Hepatic stellate cell (primary cell): Measurements from ENCODE around the gene IL16.
"Not testable (repeated sequence)": the region's sequence is repeated elsewhere in the genome, so short reads cannot be mapped to it uniquely, and the experiment has no call there.

Experiments used
- DNase-seq: peaks from one replicate; pipeline ENCODE4 v3.0.0; 2011; ENCODE audit warnings: low spot score

The IL16 gene

DNA sequence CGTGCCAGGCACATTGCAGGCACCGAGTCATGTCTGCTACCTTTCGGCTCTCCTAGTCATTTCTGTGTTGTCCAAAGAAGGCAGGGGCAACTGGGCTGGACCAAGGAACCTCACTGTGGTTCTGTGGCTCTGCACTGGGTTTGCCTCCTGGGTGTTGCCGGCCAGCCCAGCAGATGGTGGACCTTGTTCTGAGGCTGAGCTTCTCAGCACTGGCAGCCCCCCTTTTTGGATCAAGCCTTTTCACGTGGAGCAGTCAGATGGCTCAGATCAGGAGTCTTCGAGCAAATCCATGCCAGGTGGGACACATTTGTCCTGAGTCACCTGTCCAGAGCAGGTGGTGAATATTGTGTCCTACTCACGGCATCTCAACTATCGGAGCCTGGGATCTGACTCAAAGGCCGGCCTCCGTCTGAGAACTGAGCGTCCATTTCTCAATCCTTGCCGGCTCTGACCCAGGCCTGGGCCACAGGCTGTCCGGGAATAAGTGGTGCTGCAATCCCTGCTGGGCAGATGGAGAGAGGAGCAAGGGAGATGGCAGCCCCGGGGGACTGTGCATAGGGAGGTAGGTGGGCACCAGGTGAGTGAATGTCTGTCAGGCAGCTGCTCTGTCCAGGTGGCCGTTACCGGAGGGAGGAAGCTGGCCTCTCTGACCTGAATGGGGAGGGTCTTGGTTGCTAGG, at the start of gene IL16:
Gene IL16, plus strand, starts transcription at position 304 of the 679 bp plus-strand sequence. CDS start 28,521 bp downstream, outside the sequence.
- no peak for DNase-seq

DNA sequence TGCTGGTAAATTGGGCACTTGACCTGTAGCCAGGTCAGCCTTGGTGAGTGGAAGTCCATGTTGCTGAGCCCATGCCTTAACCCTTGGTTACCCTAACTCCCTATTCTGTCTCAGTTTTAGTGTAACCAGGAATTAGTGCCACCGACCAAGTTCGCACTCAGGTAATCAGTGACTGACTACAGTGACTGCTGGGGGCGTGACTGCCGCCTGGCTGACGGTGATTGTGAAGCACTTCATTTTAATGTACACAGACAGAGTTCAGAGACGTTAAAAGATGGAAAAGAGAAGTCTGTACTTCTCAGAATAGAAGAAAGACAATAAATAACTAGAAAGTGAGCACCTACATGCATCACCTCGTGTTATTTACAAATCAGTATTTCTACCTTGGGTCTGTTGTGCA, 45.3 kb upstream of the IL16 start:
- no peak for DNase-seq

DNA sequence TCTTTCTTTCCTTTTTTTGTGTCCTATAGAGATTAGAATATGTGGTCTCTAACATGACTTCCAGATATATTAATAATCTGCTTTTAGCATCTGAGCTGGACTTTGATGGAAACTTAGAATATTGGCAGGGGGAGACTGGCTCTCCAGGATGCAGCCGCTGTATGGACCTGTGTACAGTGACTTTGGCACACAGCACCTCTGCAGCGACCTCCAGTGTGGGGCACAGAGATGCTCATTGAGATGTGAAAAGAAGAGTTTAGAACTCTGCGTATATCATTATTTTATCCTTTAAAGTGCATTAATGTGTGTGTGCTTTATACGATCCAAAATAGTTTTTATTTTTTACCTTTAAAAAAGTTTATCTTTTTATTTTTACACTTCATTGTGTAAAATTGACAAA, 44.3 kb upstream of the IL16 start:
- DNase-seq: no peak

DNA sequence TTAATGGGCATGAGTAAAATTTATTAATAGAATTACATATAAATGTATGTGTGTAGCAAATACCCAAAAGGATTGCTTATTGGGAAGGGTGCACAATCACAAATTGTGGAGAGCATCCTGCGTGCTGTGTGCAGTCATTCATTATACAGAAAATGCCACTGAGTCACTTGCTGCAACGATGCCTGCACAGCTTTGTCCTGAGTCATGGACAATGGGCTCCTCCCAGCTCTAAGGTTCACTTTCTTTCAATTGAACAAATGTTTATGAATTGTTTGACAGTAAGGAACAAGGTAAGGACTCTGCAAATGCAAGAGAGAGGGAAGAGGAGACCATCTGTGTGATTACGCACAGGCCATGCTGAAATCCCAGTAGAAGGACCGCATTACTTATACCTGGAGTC, 43.9 kb upstream of the IL16 start:
- DNase-seq: no peak

DNA sequence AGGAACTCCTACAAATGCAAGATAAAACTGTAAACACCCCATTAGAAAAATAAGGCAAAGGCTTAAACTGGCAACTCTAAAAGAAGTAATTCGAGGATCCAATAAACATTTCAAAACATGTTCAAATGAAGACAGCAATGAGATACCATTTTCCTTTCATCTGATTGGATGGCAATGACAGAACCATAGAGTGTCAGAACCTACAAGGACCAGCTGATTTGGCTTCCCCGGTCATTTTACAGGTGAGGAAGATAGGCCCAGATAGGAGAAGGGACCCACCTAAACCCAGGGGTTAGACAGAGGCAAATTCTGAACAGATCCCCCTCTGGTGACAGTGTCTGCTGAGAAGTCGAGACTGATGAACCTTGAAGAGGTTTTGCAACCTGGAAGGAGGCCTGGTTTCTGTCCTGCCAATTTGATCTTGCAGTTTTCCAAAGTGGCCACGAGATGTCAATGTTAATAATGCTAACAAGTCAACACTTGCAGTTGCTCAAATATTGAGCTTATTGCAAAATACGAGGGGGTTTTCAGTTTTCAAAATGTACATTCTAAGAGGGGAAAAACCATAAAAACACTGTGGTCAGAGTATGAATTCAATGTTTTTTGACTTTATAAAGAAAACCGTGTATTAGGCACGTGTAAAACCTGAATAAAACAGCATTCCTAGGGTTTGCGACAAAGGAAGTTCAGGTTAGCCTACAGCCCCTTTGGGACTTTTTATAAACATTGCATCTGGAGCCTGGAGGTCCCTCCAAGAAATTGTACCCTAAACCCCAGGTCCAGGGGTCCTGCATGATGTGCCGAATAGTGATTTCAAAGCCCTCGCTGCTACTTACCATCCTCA, 41.1 kb upstream of the IL16 start:
- DNase-seq: peak; percentile 31

DNA sequence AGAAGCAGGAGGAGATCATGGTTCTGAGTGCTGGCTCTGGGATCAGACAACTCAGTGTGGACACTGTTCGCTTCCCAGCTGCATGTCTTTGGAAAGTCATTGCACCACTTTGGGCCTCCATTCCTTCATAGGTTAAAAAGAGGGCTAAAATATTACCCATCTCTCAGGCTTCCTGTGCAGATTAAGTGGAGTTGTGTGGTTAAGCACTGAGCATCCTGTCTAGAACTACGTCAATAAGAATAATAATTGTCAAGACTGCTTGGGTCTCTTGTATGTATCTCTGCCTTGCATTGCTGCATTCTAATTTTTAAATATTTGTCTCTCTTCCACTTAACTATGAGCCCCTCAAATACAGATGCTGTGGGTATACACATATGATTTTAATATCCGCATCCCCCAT, 40.4 kb upstream of the IL16 start:
- DNase-seq: no peak

DNA sequence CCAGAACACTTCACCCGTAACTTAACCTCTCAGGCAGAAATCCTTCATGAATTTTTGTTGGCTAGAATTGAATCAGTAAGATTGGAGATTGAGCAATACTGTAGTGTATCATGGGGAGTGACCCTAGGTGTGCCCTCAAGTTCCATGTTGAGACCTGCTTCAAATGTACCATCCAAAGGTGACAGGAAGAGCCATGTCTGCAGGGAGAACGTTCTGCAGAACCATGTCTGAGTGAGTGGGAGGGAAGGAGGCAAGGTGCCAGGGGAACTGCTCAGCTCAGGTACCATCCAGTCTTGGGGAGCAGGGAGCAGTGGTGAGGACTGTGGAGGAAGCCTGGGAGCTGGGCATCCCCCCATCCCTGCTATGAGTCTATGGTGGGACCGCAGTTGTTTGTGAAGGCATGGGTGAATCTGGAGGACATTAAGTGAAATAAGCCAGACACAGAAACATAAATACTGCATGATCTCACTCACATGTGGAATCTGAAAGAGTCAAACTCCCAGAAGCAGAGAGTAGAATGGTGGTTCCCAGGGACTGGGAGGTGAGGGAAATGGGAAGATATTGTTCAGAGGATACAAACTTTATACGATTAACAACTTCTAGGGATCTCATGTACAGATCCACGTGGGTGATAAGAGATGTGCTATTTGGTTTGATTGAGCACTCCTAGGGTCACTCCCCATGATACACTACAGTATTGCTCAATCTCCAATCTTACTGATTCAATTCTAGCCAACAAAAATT, 39.3 kb upstream of the IL16 start:
- DNase-seq: no peak

DNA sequence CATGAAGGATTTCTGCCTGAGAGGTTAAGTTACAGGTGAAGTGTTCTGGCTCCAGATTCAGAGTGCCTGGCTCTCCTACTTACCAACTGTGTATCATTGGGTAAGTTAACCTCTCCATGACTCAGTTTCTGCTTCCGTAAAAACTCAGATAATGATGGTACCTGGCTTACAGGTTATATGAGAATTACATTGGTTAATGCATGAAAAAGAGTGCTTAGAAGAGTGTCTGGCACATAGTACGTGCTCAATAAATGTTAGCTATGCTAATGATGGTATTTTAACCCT, 38.8 kb upstream of the IL16 start:
- no peak for DNase-seq

DNA sequence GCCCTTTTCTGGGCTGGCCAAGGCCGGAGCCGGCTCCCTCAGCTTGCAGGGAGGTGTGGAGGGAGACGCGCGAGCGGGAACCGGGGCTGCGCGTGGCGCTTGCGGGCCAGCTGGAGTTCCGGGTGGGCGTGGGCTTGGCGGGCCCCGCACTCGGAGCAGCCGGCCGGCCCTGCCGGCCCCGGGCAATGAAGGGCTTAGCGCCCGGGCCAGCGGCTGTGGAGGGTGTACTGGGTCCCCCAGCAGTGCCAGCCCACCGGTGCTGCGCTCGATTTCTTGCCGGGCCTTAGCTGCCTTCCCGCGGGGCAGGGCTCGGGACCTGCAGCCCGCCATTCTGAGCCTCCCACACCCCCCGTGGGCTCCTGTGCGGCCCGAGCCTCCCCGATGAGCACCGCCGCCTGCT, 38.1 kb upstream of the IL16 start:
- not testable (repeated sequence) for DNase-seq

DNA sequence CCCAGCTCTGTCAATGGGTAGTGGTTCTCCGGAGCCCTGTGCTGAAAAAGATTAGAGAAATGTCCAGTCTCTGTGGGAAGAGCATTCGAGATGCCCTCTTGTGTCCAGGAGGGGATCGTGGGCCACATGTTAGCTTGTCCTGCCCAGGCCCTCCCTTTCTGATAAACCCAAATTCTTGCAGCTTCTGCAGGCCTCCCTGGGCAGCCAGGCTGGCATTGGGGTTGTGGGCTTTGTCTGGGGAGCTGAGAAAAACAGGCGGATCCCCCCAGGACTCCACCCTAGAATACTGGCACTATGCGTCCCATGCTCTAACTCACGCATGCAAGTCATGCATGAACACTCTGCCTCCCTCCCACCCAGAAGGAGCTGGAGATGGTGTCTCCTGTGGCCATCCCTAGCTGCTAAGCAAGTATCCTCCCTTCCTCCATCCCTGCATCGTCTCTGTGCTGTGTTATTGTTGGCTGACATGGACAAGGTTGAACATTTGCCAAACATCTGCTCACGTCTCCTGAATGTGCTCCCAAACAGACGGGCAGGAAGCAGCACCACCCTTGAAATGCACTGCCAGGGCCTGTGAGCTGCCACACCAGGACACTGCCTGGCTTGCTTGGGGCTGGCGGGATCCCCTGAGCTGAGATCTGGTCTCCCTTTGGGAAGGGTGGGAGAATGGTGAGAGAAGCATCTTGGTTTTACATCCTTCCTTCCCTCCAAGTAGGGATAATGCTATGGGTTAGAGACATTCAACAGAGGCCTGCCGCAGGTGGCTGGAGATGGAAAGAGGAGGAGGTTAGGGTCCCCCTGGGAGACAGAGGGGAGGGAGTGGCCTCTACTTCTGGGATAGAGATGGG, 36.1 kb upstream of the IL16 start:
- DNase-seq: peak; percentile 34

DNA sequence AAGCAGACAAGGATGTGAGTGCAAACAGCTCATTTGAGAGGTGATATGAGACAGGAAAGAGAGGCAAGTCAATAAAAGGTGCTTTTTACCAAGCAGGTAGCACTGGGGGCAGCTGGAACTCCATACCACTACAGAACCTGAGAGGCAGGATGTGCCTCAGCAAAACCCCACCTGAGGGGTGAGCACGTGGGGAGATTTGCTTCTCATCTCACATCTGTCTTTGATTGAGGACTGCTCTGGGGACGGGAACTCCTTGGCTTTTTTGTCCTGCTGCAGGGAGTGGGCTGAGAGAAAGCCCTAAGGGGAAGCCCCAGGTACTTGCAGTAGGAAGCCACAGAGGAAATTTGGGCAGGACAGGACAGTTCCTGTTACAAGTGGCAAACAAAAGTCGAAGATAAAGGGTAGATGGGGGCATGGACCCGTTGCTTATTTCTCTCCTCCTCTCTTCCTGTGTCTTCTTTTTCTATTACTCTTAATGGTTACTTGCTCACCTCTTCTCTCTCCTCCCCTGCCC, 35.5 kb upstream of the IL16 start:
- DNase-seq: no peak

DNA sequence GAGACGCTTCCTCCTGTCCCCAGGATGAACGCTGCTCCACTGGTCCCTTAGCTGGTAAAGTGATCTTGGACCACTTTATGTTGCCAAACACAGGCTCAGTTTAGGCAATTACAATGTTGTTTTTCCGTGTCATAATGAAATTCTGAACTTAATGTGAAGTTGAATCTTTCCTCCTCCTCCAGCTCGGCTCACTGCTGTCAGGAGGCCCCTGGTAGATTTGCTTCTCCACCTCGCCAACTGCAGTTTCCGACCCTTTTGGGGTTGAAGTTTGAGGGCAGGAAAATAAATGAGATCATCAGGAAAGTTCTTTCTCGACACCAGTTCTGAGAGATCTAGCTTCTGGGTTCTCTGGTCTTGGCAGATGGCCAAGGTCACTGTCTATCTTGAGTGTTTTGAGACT, 34.8 kb upstream of the IL16 start:
- no peak for DNase-seq

DNA sequence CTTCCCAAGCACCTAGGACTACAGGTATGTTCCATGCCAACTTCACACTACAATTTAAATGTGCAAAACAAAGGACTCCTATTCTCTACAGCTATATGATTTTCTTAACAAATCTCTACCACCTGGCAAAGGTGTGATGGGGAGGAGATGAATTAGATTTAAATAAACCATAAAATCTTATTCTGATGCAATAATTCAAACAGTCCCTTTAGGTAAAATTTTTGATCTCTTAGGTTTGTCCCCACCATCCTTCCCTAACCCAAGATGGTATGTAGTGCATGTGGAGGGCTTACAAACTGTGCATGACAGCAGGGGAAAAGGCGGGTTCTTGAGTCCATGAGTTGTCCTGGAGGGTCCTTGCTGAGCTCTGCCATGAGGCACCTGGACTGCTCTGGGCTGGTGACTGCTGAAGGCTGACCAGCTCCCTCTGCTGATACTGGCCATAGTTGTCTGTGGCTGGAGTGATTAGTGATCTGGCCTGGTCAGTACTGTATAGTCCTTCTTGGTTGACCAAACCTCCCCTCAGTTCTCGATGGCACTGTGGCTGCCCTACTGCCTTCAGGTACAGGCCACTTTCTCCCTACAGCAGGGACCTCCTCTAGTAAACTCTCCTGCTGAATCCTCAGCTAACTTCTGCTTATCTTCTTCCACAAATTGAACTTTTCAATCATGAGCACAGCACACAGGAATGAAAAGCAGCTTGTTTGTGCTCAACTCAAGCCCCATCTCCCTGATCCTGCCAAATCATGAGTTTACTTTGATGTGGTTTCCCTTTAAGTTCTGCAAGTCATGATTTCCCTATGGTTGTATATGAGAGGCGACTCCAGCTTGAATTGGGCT, 32.5 kb upstream of the IL16 start:
- no peak for DNase-seq

DNA sequence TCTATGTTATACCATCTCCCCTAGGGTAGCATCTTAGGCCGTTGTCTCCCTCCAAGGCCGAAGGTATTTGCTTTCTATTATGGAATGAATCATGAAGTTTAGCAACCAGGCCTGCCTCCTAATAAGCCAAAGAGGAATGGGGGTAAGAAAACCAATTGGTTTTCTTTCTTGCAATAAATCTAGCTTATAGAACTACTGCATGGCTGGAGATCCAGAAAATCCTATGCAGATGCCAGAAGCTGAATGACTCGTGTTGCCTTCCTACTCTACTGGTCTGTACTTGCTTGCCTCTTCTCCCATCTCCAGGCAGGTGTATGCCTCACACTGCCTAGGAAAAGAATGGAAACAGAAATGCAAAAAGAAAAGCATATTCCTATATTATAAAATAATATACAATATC, 31.1 kb upstream of the IL16 start:
- DNase-seq: no peak

DNA sequence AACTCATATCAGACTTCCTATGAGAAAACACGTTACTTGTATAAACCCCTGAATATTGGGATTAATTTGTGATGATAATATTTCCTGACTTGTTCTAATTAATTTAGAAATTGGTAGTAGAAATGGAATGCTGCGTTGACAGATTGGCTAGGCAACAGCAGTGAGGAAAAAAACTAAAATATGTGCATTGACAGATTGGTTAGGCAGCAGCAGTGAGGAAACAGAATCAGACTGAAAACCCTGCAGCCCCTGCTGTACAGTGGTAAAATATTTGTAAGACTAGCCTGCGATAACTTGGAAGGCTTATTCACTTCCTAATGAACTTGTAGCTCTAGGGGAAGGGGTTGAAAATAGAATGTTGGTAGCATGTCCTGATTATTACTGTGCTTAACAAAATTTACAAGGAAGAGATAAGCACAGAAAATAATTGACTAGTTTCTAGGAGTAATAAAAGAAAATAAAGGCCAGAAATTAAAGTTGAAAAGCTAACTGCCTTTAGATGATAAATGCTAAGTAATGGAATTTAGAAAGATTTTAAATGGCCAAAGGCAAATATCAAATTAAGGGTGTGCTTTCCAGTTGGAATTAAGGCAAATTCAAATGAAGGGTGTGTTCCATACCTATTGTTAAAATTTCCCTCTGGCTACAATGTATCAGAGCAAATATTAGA, 29.9 kb upstream of the IL16 start:
- DNase-seq: no peak

DNA sequence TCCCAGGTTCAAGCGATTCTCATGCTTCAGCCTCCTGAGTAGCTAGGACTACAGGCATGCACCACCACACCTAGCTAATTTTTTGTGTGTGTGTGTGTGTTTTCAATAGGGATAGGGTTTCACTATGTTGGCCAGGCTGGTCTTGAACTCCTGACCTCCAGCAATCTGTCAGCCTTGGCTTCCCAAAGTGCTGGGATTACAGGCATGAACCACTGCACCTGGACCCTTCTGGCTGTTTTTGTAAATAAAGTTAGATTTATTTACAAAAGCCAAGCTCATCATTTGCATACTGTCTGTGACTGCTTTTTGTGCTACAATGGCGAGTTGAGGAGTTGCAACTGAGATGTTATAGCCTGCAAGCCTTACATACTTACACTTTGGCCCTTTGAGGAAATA, 28.6 kb upstream of the IL16 start:
- no peak for DNase-seq

DNA sequence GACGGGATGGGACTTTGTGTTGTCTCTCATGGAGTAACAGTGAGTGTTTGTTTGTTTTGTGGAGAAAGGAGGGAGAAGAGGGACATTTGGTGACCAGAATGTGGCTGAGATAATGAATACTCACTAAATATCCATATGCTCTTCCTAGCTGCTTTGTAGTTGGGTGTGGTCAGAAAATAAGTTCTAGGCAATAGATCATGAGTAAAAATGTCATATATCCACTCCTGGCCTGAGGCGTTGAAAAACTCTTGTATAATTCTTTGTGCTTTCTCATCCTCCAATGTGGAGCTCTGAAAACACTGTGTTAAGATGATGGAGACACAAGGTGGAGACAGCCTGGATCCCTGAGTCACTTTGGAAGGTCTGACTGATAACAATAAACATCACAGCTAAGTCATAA, 28.0 kb upstream of the IL16 start:
- no peak for DNase-seq

DNA sequence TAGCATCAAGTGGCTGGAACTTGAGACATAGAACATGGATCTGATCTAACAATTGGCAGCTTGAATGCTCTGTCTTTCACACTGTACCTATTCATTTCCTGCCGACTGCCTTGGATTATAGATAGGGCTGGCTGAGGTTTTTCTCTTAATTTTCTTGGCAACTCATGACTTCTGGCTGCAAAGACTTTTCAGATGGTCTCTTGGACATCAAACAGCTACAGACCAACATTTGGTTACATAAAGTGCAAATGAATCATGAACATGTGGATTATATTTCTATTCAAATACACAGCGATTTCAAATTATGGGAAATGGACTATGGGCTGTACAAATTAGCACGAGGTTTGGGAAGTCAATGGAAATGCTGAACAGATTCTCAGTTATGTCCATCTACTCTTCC, 26.2 kb upstream of the IL16 start:
- DNase-seq: no peak

DNA sequence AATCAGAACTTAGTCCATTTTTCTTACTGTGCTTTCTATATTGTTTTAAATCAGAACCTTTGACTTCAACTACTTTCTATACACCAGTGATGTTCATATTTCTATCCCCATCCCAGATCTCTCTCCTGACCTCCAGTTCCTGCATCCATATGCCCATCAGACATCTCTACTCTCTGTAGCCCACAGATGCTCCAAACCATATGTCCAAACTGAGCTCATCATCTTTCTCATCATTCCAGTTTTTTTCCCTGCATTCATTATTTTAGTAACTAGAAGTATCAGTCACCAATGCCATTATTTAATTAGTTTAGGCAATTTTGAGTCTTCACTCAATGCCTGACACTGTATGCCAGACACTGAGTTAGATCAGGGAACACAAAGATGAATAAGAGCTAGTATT, 25.4 kb upstream of the IL16 start:
- no peak for DNase-seq

DNA sequence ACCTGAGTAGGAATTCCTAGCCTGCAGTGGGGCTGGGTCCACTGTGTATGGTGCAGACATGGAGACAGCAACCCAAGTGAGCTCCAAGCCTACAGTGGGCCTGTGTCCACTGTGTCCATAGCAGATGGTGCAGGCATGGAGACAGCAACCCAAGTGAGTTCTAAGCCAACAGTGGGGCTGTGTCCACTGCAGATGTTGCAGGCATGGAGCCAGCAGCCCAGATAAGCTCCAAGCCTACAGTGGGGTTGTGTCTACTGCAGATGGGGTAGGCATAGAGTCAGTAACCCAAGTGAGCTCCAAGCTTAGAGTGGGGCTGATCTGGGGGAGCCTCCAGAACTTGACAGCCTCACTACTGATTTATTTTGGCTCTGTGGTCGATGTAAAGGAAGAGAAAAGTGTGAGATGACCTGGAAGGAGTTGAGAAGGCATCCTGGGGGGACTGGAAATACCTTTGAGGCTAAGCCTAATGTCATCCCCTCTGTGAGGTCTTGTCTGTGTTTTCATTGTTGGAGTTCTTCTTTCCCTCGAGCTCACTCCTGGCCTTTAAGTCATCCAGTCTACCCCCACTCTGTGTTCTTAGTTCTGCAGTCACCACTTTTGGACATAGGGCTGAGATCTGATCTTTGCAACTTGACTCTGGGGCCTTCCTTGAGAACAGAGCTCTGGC, 22.4 kb upstream of the IL16 start:
- no peak for DNase-seq
